Measurements from ENCODE around the gene NOPCHAP1.
A peak's percentile ranks its signal among the peaks of the same experiment; 100 is the strongest.
"Not testable (repeated sequence)": the region's sequence is repeated elsewhere in the genome, so short reads cannot be mapped to it uniquely, and the experiment has no call there.

Gene NOPCHAP1

GRCh38 chr12:104986022-104986941, at the start of gene NOPCHAP1:
Gene NOPCHAP1, plus strand, starts transcription at chr12:104986316. Its CDS starts 37 bp downstream, at chr12:104986353.
- DNase-seq, result peak; percentile 90

- no peak for DNase-seq
Measured at GRCh38 chr12:104938371-104938770, 47.7 kb upstream of the NOPCHAP1 start.

GRCh38 chr12:104939089-104939488, 47.0 kb upstream of the NOPCHAP1 start:
- DNase-seq, result no peak

- DNase-seq, result no peak
Measured at GRCh38 chr12:104941454-104941853, 44.7 kb upstream of the NOPCHAP1 start.

- DNase-seq, result no peak
Measured at GRCh38 chr12:104942075-104942474, 44.0 kb upstream of the NOPCHAP1 start.

GRCh38 chr12:104943401-104943800, 42.7 kb upstream of the NOPCHAP1 start:
- not testable (repeated sequence) for DNase-seq

GRCh38 chr12:104944252-104944651, 41.9 kb upstream of the NOPCHAP1 start:
- DNase-seq, result no peak

GRCh38 chr12:104948716-104949115, 37.4 kb upstream of the NOPCHAP1 start:
- DNase-seq, result not testable (repeated sequence)

GRCh38 chr12:104951759-104952509, 34.2 kb upstream of the NOPCHAP1 start:
- peak; percentile 57 for DNase-seq

GRCh38 chr12:104952816-104953215, 33.3 kb upstream of the NOPCHAP1 start:
- peak; percentile 55 for DNase-seq

- peak; percentile 55 for DNase-seq
Measured at GRCh38 chr12:104953323-104953722, 32.8 kb upstream of the NOPCHAP1 start.

GRCh38 chr12:104955703-104956102, 30.4 kb upstream of the NOPCHAP1 start:
- DNase-seq, result no peak

GRCh38 chr12:104956870-104957718, 29.0 kb upstream of the NOPCHAP1 start:
- no peak for DNase-seq

GRCh38 chr12:104957719-104958000, 28.5 kb upstream of the NOPCHAP1 start:
- DNase-seq, result no peak

- DNase-seq, result peak; percentile 93
Measured at GRCh38 chr12:104958001-104958804, 27.9 kb upstream of the NOPCHAP1 start, which contains the start of gene SLC41A2. Gene SLC41A2, minus strand, starts transcription at chr12:104958290. Its CDS starts 29,763 bp downstream, at chr12:104928527.

GRCh38 chr12:104958805-104959334, 27.2 kb upstream of the NOPCHAP1 start:
- DNase-seq, result peak; percentile 89

- DNase-seq, result peak; percentile 55
Measured at GRCh38 chr12:104959335-104959841, 26.7 kb upstream of the NOPCHAP1 start.

- no peak for DNase-seq
Measured at GRCh38 chr12:104960464-104960863, 25.7 kb upstream of the NOPCHAP1 start.

- no peak for DNase-seq
Measured at GRCh38 chr12:104963757-104964156, 22.4 kb upstream of the NOPCHAP1 start.

- DNase-seq, result no peak
Measured at GRCh38 chr12:104964167-104964855, 21.8 kb upstream of the NOPCHAP1 start.

- no peak for DNase-seq
Measured at GRCh38 chr12:104964856-104965205, 21.3 kb upstream of the NOPCHAP1 start.

Measured in kidney glomerular epithelial cell (primary cell).